HG03139 (cell line): ENCODE results near the gene GLYATL2.

Experiments used
- ATAC-seq: cut with Tn5 transposase; IDR thresholded peaks from one replicate; pipeline ENCODE4 v1.9.1; 2021; ENCODE audit not compliant: unreplicated experiment

GLYATL2 gene

DNA sequence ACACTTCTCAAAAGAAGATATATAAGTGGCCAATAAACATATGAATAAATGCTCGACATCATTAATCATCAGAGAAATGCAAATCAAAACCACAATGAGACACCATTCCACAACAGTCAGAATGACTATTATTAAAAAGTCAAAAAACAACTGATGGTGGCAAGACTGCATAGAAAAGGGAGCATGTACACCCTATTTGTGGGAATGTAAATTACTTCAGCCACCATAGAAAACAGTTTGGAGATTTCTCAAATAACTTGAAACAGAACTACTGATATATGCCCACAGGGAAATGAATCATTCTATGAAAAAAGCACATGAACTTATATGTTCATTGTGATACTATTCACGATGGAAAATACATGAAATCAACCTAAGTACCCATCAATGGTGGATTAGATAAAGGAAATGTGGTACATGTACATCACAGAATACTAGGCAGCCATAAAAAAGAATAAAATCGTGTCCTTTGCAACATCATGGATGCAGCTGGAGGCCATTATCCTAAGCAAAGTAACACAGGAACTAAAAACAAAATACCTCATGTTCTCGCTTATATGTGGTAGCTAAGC lies 42.4 kb downstream of the GLYATL2 start:
- ATAC-seq: no peak

- no peak for ATAC-seq
Observed at GRCh38 chr11:58801302-58801701, 43.2 kb downstream of the GLYATL2 start.

GRCh38 chr11:58796333-58796732 lies 48.2 kb downstream of the GLYATL2 start:
- no peak for ATAC-seq

DNA sequence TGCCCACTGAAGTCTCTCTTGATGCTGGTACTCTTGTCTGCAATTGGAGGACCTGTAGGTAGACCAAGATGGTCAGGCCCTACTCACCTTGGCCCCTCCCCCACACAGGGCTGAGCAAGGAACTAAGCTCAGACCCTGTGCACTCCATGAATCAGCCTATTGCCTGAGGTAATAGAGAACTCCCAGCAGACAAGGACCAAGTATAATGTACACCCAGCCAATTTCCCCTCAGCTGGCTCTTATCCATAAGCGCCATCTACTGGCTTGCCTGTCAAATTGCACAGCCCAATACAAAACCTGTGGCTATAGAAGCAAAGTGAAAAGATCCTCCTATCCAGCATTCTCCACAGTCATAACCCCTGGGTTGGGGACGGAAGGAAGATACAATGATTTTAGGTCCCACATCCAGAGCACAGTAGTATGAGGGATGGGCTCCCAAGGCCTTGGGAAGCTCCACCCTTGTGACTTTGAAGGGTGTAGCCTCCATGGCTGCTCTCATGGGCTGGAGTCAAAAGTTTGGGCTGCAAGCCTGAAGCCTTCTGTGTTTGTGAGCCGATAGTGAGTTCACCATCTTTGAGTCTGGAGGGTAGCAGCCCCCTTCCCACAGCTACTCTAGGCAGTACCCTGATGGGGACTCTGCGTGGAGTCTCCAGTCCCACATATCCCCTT lies 56.0 kb downstream of the GLYATL2 start:
- peak; percentile 93 for ATAC-seq

- no peak for ATAC-seq
Observed at GRCh38 chr11:58787903-58788302, 56.6 kb downstream of the GLYATL2 start.

GRCh38 chr11:58786693-58787092 lies 57.8 kb downstream of the GLYATL2 start:
- no peak for ATAC-seq

DNA sequence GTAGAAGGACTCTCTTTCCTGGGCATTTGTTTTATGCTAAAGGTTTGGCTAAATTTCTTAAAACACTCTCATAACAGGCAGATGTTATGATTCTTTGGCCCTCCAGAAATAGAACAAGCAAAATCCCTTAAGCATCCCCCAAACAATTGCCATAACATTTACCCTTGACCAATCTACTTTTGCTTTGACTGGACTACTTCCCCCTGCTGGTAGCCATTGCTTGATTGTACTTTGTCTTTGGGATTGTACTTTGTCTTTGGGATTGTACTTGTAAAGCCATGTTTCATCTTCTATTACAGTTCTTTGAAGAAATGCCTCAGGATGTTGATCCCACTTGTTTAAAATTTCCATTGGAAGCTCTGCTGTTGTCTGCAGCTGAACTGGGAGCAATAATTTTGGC lies 59.5 kb downstream of the GLYATL2 start:
- ATAC-seq: no peak
